Retinal pigment epithelial cell (primary cell): Measurements from ENCODE around the gene ZBTB16.

Experiments
- DNase-seq: peaks from one replicate; pipeline ENCODE4 v3.0.0-alpha.2; 2010; ENCODE audit warnings: low read depth
- H3K4me3 ChIP-seq: 2 replicates; pipeline ENCODE4 v1.5.1; 2011; ENCODE audit warnings: mild to moderate bottlenecking, low read length, control low read depth, moderate library complexity
- TF ChIP-seq, protein P1 (sequence below): conservative IDR thresholded peaks from 2 replicates; pipeline ENCODE4 v1.5.1; 2011; ENCODE audit warnings: low read depth, low read length, control low read depth, inconsistent platforms

Gene ZBTB16

DNA sequence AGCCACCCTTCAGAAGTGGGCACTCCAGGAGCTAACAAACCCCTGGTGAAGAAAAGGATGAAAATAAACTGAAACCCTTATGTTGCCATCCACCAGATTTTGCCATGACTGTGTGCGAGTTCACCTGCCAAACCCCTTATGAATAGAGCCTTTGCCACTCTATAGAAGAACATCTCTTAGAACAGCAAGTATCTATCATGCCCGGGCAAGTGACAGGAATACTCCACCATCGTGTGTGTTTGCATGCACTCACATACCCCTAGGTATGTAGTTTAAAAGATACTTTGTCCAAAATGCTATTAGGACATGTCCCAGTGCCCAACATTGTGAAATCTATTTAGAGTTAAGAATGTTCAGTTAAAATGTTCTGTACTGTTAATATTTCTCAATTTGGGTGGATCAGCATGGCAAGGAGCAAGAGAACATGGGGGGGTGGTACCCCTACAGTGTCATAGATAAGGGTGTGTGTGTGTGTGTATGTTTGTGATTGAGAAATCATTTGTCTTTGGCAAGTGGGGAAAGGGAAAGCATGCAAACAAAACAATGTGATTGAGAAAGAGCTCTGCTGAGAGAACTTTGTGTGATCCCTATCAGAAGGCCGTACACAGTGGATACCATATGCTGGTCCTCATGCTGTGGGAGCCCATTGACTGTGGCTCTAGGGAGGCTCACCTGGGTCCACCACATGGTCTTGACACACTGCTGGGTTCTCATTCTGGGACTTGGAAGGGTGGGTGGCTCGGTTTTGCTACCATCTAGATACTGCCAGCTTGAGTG is 94.9 kb downstream of the ZBTB16 start:
- no peak overlapping the region for H3K4me3 ChIP-seq
- no peak for DNase-seq
- TF ChIP-seq, protein P1, sequence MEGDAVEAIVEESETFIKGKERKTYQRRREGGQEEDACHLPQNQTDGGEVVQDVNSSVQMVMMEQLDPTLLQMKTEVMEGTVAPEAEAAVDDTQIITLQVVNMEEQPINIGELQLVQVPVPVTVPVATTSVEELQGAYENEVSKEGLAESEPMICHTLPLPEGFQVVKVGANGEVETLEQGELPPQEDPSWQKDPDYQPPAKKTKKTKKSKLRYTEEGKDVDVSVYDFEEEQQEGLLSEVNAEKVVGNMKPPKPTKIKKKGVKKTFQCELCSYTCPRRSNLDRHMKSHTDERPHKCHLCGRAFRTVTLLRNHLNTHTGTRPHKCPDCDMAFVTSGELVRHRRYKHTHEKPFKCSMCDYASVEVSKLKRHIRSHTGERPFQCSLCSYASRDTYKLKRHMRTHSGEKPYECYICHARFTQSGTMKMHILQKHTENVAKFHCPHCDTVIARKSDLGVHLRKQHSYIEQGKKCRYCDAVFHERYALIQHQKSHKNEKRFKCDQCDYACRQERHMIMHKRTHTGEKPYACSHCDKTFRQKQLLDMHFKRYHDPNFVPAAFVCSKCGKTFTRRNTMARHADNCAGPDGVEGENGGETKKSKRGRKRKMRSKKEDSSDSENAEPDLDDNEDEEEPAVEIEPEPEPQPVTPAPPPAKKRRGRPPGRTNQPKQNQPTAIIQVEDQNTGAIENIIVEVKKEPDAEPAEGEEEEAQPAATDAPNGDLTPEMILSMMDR, result no peak

DNA sequence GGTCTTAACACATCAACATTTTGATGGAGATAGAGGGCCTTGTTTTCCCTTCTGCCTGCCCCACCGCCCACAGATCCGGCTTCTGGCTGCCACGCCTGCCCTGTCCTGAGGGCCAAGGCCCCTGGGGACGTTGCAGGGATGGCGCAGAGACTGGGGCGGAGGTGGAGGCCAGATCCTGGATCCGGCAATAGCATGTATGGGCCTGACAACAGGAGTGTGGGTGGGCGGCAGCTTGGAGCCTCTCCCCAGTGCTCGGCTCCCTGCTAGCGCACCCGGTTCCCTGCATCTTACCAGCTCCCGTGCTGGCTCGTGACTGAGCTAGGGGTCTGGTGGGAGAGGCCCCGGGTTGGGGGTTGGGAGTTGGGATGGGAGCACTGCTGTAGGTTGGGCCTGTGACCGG is 95.6 kb downstream of the ZBTB16 start:
- no peak for DNase-seq
- TF ChIP-seq, protein P1, result no peak
- H3K4me3 ChIP-seq, result no peak overlapping the region

DNA sequence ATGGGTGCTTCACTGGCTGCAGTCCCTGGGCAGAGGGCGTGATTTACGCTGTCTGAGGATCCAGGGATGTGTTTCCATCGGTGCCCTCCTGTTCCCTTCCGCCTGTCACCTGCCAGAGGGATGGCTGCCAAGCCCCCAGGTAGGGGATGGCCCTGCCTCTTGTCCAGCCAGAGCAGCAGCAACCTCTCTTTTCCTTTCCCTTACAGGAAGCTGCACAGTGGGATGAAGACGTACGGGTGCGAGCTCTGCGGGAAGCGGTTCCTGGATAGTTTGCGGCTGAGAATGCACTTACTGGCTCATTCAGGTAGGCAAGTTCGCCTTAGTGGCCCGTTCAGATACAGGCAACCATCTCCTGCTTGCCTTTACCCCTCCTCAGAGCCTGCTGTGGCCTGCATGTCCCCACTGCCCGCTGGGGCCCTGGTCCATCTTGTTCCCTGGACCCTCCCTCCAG is 96.6 kb downstream of the ZBTB16 start:
- no peak for DNase-seq
- TF ChIP-seq, protein P1, result no peak
- H3K4me3 ChIP-seq, result no peak overlapping the region

DNA sequence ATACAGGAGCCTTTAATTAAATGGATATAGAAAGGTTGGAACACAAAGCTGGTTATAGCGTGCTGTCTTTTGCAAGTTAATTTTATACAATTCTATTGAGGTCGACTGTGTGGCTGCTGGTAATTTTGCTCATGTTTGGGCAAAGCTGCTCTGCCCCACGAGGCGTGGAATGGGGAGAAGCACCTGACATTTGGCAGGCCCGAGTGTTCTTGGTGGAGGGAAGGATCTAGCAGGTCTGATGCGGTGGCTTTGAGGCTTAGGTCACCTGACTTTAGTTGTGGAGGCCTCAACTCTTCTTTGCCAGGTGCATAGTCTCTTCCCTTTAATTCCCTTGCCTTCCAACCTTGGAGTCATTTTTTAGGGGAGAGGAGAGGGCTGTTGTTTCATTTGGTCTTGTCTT is 97.3 kb downstream of the ZBTB16 start:
- TF ChIP-seq, protein P1, result no peak
- no peak for DNase-seq
- no peak overlapping the region for H3K4me3 ChIP-seq

DNA sequence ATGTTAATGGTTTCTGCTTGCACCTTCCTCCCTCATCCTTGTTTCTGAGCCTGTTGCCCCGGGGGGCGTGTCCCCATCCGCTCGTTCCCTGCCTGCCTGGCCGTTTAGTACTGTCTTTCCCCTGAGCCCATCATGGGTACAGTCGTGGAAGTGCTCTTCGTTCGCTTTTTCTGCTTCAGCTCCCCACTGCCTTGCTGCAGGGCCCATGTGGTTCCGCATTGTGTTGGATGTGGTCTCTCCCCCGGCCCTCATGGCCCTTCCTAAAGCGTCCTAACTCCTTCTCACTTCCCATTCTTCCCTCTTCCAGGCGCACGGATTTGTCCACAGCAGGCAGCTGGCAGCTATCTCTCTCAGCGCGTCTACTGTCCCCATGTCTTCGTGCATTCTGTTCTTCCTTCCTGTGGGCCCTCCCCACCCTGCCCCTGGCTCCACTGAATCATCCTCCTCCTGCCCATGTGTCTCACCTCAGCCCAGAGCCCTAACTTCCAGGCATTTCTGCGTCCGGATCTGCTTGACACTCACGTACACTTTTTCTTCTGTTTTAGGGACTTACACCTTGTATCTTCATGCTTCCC is 98.1 kb downstream of the ZBTB16 start:
- no peak overlapping the region for H3K4me3 ChIP-seq
- no peak for DNase-seq
- TF ChIP-seq, protein P1, result no peak

DNA sequence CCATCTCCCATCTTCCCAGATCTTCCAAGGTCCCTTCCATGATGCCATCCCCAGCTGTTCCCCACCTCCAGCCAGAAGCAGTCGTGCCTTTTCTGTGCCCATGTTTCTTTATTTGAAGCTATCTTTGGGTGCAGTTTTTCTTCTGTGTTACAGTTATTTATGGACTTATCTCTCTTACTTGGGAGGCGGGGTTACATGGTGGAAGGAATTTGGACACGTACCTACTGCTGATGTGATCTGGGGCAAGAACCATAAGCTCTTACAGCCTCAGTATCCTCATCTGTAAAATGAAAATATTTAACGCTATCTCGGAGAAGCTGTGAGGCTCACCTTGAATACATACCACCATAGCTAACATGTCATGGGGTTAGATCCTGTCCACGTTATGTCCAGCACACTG is 98.9 kb downstream of the ZBTB16 start:
- no peak for DNase-seq
- no peak overlapping the region for H3K4me3 ChIP-seq
- TF ChIP-seq, protein P1, result no peak

DNA sequence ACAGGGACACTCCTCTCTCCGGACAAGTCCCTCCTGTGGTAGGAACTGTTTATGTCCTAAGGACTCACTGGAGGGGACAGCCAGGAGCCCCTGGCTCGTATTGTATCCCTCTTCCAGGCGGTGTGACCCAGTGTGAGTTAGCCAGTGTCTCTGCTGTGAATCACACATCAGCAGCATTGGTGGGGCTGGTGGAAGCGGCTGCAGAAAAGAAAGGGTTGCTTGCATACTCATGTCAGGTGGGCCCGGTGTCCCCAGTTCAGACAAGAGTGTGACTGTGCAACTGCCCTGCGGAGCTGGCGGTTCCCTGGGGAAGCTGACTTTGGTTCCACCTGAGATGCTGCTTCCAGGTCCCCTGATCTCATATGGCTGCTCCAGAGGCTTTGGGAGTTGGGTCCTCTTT is 99.4 kb downstream of the ZBTB16 start:
- no peak for DNase-seq
- TF ChIP-seq, protein P1, result no peak
- H3K4me3 ChIP-seq, result no peak overlapping the region
